IMR-90 (cell line): ENCODE measurements around the gene GNAI3. TPM values are rescaled to one million over a fixed set of nuclear protein-coding genes. Genes with fewer than 3 reads are reported as not detected.

ENCODE experiments used
- ATAC-seq: fragments of 200-7000 bp; cut with Tn5 transposase; 2 replicates; pipeline ENCODE4 v1.9.1; 2020; ENCODE audit warnings: low read depth, mild to moderate bottlenecking, moderate library complexity
- BruUV-seq: library from RNA; stranded (reverse); fragments of 400-500 nt; replicated peaks from 2 replicates; lab custom pipeline; 2021; lab: Mats Ljungman, UMichigan
- CTCF ChIA-PET: fragments of 300-600 bp; formaldehyde crosslinking; extraction: SDS; loops from one replicate; lab custom pipeline; 2021; ENCODE audit warnings: antibody characterized with exemption; lab: Yijun Ruan, JAX
- POLR2A ChIA-PET: fragments of 300-600 bp; sonication (Branson Sonifier 250); formaldehyde crosslinking; loops from one replicate; lab custom pipeline; 2022; ENCODE audit warnings: antibody characterized with exemption; ENCODE audit not compliant: unreplicated experiment; lab: Charles Lee
- DNase-seq: peaks from one replicate; pipeline ENCODE4 v3.0.0; 2013
- H2AFZ ChIP-seq: replicated peaks from 2 replicates; pipeline ENCODE3; 2013; ENCODE audit warnings: low read length, mild to moderate bottlenecking; ENCODE audit not compliant: poor library complexity
- H2AK5ac ChIP-seq: 2 replicates; pipeline ENCODE4 v1.6.1; 2013; ENCODE audit warnings: low read depth, low read length, inconsistent platforms
- H2AK9ac ChIP-seq: replicated peaks from 2 replicates; pipeline ENCODE3; 2013; ENCODE audit warnings: mild to moderate bottlenecking, low read depth, low read length, moderate library complexity; ENCODE audit not compliant: poor library complexity
- H2BK120ac ChIP-seq: 2 replicates; pipeline ENCODE4 v1.6.1; 2013; ENCODE audit warnings: low read depth, low read length, inconsistent platforms
- H2BK15ac ChIP-seq: 3 replicates; pipeline ENCODE4 v1.6.1; 2013; ENCODE audit warnings: low read depth, low read length, inconsistent platforms
- H2BK20ac ChIP-seq: 2 replicates; pipeline ENCODE4 v1.6.1; 2013; ENCODE audit warnings: low read depth, mild to moderate bottlenecking, inconsistent platforms, low read length, moderate library complexity
- H2BK5ac ChIP-seq: 2 replicates; pipeline ENCODE4 v1.6.1; 2013; ENCODE audit warnings: mild to moderate bottlenecking, low read depth, low read length, inconsistent platforms; ENCODE audit not compliant: poor library complexity, severe bottlenecking
- H3K14ac ChIP-seq: replicated peaks from 2 replicates; pipeline ENCODE4 v1.6.1; 2013; ENCODE audit warnings: low read depth, low read length, inconsistent platforms
- H3K18ac ChIP-seq: 2 replicates; pipeline ENCODE4 v1.6.1; 2013; ENCODE audit warnings: low read depth, low read length, control low read depth
- H3K23ac ChIP-seq: 2 replicates; pipeline ENCODE4 v1.6.1; 2013; ENCODE audit warnings: low read depth, low read length, inconsistent platforms
- H3K27ac ChIP-seq: 2 replicates; pipeline ENCODE4 v1.5.1; 2013; ENCODE audit warnings: mild to moderate bottlenecking, control low read depth, low read length; ENCODE audit not compliant: insufficient read depth
- H3K27me3 ChIP-seq: 2 replicates; pipeline ENCODE4 v1.6.1; 2013; ENCODE audit warnings: low read length; ENCODE audit not compliant: control insufficient read depth, insufficient read depth
- H3K36me3 ChIP-seq: 2 replicates; pipeline ENCODE4 v1.6.1; 2013; ENCODE audit warnings: low read length, mixed read lengths; ENCODE audit not compliant: control insufficient read depth, insufficient read depth
- H3K4ac ChIP-seq: 2 replicates; pipeline ENCODE4 v1.6.1; 2013; ENCODE audit warnings: low read depth, low read length, inconsistent platforms
- H3K4me1 ChIP-seq: 2 replicates; pipeline ENCODE4 v1.6.1; 2013; ENCODE audit warnings: low read length, mixed read lengths; ENCODE audit not compliant: control insufficient read depth, insufficient read depth
- H3K4me2 ChIP-seq: 2 replicates; pipeline ENCODE4 v1.6.1; 2013; ENCODE audit warnings: low read depth, mild to moderate bottlenecking, control low read depth, low read length, moderate library complexity
- H3K4me3 ChIP-seq: 2 replicates; pipeline ENCODE4 v1.5.1; 2013; ENCODE audit warnings: low read depth, mild to moderate bottlenecking, control low read depth, low read length, moderate library complexity; ENCODE audit not compliant: insufficient read depth
- H3K56ac ChIP-seq: 2 replicates; pipeline ENCODE4 v1.6.1; 2013; ENCODE audit warnings: low read length, inconsistent platforms; ENCODE audit not compliant: insufficient read depth; ENCODE audit errors: extremely low read depth
- H3K79me1 ChIP-seq, 2 experiments: 2 replicates each; pipeline ENCODE4 v1.6.1; 2013; ENCODE audit warnings: low read length in 2 of 2, inconsistent platforms in 1 of 2, low read depth in 1 of 2
- H3K9ac ChIP-seq: 2 replicates; pipeline ENCODE4 v1.6.1; 2013; ENCODE audit warnings: low read depth, low read length, control low read depth
- H3K9me1 ChIP-seq: 2 replicates; pipeline ENCODE4 v1.6.1; 2013; ENCODE audit warnings: low read length, inconsistent platforms; ENCODE audit not compliant: insufficient read depth
- H3K9me3 ChIP-seq: 2 replicates; pipeline ENCODE4 v1.6.1; 2013; ENCODE audit warnings: low read length; ENCODE audit not compliant: control insufficient read depth, insufficient read depth
- H4K20me1 ChIP-seq: 2 replicates; pipeline ENCODE4 v1.6.1; 2013; ENCODE audit warnings: low read length, inconsistent platforms; ENCODE audit not compliant: insufficient read depth
- H4K5ac ChIP-seq: 2 replicates; pipeline ENCODE4 v1.6.1; 2013; ENCODE audit warnings: mild to moderate bottlenecking, low read depth, low read length, control low read depth
- H4K8ac ChIP-seq, 2 experiments: 2 replicates each; pipeline ENCODE4 v1.6.1; 2013; ENCODE audit warnings: low read depth in 2 of 2, low read length in 2 of 2, control low read depth in 1 of 2, inconsistent platforms in 1 of 2
- H4K91ac ChIP-seq: 2 replicates; pipeline ENCODE4 v1.6.1; 2013; ENCODE audit warnings: low read depth, low read length, inconsistent platforms; ENCODE audit not compliant: insufficient read depth
- CEBPB ChIP-seq: IDR thresholded peaks from 2 replicates; pipeline ENCODE4 v1.6.1; 2012; ENCODE audit warnings: low read depth, low read length, improper control_type of control experiment
- CHD1 ChIP-seq: IDR thresholded peaks from 2 replicates; pipeline ENCODE4 v1.6.1; 2012; ENCODE audit warnings: low read depth, low read length, improper control_type of control experiment
- CTCF ChIP-seq: conservative IDR thresholded peaks from 2 replicates; pipeline ENCODE4 v1.5.1; 2012; ENCODE audit warnings: mild to moderate bottlenecking, low read depth, low read length, improper control_type of control experiment
- FOS ChIP-seq: fragments of 150-350 bp; IDR thresholded peaks from 2 replicates; pipeline ENCODE4 v1.6.1; 2016; ENCODE audit warnings: low read depth, low read length
- MAZ ChIP-seq: IDR thresholded peaks from 2 replicates; pipeline ENCODE4 v1.6.1; 2012; ENCODE audit warnings: low read depth, mild to moderate bottlenecking, low read length, improper control_type of control experiment, moderate library complexity, borderline replicate concordance
- NFE2L2 ChIP-seq: fragments of 150-350 bp; IDR thresholded peaks from 2 replicates; pipeline ENCODE4 v1.6.1; 2016; ENCODE audit warnings: low read depth, mild to moderate bottlenecking, low read length
- POLR2A ChIP-seq: IDR thresholded peaks from 2 replicates; pipeline ENCODE4 v1.6.1; 2012; ENCODE audit warnings: mild to moderate bottlenecking, low read depth, low read length
- RAD21 ChIP-seq: IDR thresholded peaks from 2 replicates; pipeline ENCODE4 v1.6.1; 2012; ENCODE audit warnings: low read length, improper control_type of control experiment
- WGBS, 2 experiments: methylation state at CpG; one replicate each; pipeline versions ENCODE4 v1.1.5 to v1.1.7; 2013; ENCODE audit warnings: missing lambda C conversion rate in 2 of 2; ENCODE audit not compliant: insufficient read length in 1 of 2; ENCODE audit errors: extremely low coverage in 2 of 2; 5-methylcytosine and 5-hydroxymethylcytosine counted together
- dilution Hi-C: fragments of 300-500 bp; cut with HindIII; formaldehyde crosslinking; loops from one replicate; pipeline ENCODE4 v1.14.3; 2018; ENCODE audit warnings: low sequenced_read_pairs; ENCODE audit not compliant: unreplicated experiment
- in situ Hi-C: fragments of 300-500 bp; cut with MboI; formaldehyde crosslinking; loops from 3 replicates; pipeline ENCODE4 v1.14.3; 2019; ENCODE audit warnings: low sequenced_read_pairs, inconsistent platforms, mixed read lengths
- intact Hi-C: fragments of 100-400 bp; cut with micrococcal nuclease; formaldehyde crosslinking; loops from 2 replicates; pipeline ENCODE4 v1.10.0; 2022
- polyA plus RNA-seq, 3 experiments: library from polyadenylated mRNA; depleted of rRNA; stranded (reverse); fragments of >200 nt; gene quantifications; 2 replicates each; pipeline ENCODE4 v1.2.3, GENCODE V29; 2012; ENCODE audit warnings: low replicate concordance in 1 of 3
- total RNA-seq: library from RNA; depleted of rRNA; stranded (reverse); fragments of >200 nt; gene quantifications from 2 replicates; pipeline ENCODE4 v1.2.3, GENCODE V29; 2012
- TF ChIP-seq, protein P1 (sequence below): fragments of 150-350 bp; IDR thresholded peaks from 2 replicates; pipeline ENCODE4 v1.6.1; 2016; ENCODE audit warnings: low read depth, mild to moderate bottlenecking, low read length, moderate library complexity, borderline replicate concordance

Gene GNAI3
- total and polyA plus RNA-seq, 2 of the 4 experiments (the other 2 are of a cell fraction): 5.9 to 14.9 TPM

GRCh38 chr1:109538827-109539555 lies 9.4 kb upstream of the GNAI3 start:
- no peaks in the 10 kb centered on the region; the same call in 1 of the 2 replicates for H3K4me1 ChIP-seq
- H2AK9ac ChIP-seq: no peak overlapping the region
- H4K91ac ChIP-seq: no peak overlapping the region
- H3K4me3 ChIP-seq: no peak overlapping the region
- CTCF ChIA-PET: interaction anchor here (1.0 kb wide), 1 partner anchor 101 kb away, joined by 4 read pairs; no protein-coding TSS in a partner anchor
- intact Hi-C loops: no loop called here
- H2BK5ac ChIP-seq: no peak overlapping the region
- no peak overlapping the region for H4K5ac ChIP-seq
- no peaks in the 10 kb centered on the region; the same call in 1 of the 2 replicates for H3K9me1 ChIP-seq
- H3K79me1 ChIP-seq: no peaks in the 10 kb centered on the region
- H4K20me1 ChIP-seq: no peaks in the 10 kb centered on the region
- 69% methylated on average over 4 of the region's 9 CpGs; no CpG with 5 or more reads in 1 of the 2 experiments for WGBS, 2 experiments
- ATAC-seq (no peak), DNase-seq (no peak)
- H3K4ac ChIP-seq: no peak overlapping the region
- no peaks in the 10 kb centered on the region for H3K9me3 ChIP-seq
- H2AFZ ChIP-seq: no peak overlapping the region
- peaks cover 23% of the 10 kb centered on the region for H3K27me3 ChIP-seq
- TF ChIP-seq, protein P1, sequence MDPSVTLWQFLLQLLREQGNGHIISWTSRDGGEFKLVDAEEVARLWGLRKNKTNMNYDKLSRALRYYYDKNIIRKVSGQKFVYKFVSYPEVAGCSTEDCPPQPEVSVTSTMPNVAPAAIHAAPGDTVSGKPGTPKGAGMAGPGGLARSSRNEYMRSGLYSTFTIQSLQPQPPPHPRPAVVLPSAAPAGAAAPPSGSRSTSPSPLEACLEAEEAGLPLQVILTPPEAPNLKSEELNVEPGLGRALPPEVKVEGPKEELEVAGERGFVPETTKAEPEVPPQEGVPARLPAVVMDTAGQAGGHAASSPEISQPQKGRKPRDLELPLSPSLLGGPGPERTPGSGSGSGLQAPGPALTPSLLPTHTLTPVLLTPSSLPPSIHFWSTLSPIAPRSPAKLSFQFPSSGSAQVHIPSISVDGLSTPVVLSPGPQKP: no peak
- TF ChIP-seq CTCF: no peak
- no peak for TF ChIP-seq POLR2A
- TF ChIP-seq MAZ: no peak
- TF ChIP-seq CEBPB: no peak
- no peak for TF ChIP-seq RAD21
- TF ChIP-seq NFE2L2: no peak
- no peak for TF ChIP-seq CHD1
- TF ChIP-seq FOS: no peak
- no TSS peak for BruUV-seq
- no peak overlapping the region for H2BK120ac ChIP-seq
- no peak overlapping the region for H3K56ac ChIP-seq
- H3K14ac ChIP-seq: no peak overlapping the region
- dilution Hi-C loops: no loop called here
- in situ Hi-C loops: loop anchor here (10.0 kb wide), 1 partner anchor 274 kb away; no protein-coding TSS in a partner anchor
- no peak overlapping the region for H2AK5ac ChIP-seq
- H3K9ac ChIP-seq: no peak overlapping the region
- no peak overlapping the region for H2BK15ac ChIP-seq
- no peak overlapping the region for H3K23ac ChIP-seq
- H2BK20ac ChIP-seq: no peak overlapping the region
- H3K36me3 ChIP-seq: no peaks in the 10 kb centered on the region
- H3K27ac ChIP-seq: no peak overlapping the region
- POLR2A ChIA-PET: no interaction called here
- H3K18ac ChIP-seq: no peak overlapping the region
- H3K4me2 ChIP-seq: no peak overlapping the region
- H4K8ac ChIP-seq: no peak overlapping the region
